ENCODE results near the gene TIMP2.

DNA sequence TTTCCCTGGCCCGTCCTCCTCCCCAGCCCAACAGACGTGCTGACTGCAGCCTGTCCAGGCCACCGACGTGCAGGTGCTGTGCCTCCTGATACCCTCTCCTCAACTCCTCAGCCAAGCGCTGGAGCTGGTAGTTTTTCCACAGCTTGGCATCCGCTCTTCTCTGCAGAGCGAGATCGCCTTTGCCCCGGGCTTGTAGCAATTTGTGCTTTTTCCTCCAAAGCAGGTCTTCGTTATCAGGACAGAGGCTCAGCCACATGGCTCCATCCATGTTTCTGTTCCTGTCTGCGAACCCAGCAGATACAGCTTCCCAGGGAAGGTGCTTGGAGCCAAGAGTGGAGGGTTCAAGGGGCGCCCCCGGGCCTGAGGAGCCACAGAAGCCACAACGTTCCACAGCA lies 33.1 kb downstream of the TIMP2 start:
- TF ChIP-seq, protein P1, sequence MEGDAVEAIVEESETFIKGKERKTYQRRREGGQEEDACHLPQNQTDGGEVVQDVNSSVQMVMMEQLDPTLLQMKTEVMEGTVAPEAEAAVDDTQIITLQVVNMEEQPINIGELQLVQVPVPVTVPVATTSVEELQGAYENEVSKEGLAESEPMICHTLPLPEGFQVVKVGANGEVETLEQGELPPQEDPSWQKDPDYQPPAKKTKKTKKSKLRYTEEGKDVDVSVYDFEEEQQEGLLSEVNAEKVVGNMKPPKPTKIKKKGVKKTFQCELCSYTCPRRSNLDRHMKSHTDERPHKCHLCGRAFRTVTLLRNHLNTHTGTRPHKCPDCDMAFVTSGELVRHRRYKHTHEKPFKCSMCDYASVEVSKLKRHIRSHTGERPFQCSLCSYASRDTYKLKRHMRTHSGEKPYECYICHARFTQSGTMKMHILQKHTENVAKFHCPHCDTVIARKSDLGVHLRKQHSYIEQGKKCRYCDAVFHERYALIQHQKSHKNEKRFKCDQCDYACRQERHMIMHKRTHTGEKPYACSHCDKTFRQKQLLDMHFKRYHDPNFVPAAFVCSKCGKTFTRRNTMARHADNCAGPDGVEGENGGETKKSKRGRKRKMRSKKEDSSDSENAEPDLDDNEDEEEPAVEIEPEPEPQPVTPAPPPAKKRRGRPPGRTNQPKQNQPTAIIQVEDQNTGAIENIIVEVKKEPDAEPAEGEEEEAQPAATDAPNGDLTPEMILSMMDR (IDR thresholded peaks at IDR 0.05; ENCODE audit: low read depth, low read length) = no peak
- TF ChIP-seq EZH2phosphoT487 (IDR thresholded peaks at IDR 0.05; ENCODE audit: low read depth) = no peak

Data from OCI-LY3 (cell line).